ENCODE results near the gene AKNA. TPM values are rescaled to one million over a fixed set of nuclear protein-coding genes. Genes with fewer than 3 reads are reported as not detected.

AKNA gene
- total and polyA plus RNA-seq, 12 donors, result 4.8 to 37.3 (median 15.9) TPM

DNA sequence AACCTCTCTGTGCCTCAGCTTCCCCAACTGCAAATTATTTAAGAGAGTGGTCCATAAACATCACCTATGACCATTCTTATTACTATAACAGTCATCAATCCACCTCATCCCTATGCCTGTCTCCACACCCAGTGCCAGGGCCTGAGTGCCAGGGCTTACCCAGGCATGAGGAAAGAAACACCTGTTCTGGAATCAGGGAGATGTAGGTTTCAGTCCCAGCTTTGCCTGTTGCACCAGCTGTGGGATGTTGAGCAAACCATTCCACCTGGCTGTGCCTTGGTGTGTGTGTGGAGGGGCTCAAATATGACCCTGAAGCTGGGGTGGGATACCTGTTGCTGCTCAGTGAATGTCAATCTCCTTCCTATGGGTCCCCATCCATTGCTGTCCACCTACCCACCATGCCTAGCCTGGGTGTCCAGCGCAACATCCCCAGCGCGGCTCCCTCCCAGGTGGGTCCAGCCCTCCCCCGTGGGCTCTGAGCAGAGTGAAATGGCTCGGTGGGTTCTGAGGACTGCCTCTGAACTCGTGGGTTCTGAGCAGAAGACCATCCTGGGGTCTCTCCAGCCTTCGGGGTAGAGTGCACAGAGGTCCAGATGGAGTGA is 16.3 kb downstream of the AKNA start:
- intact Hi-C loops (cut with DNase I), result no loop called here

DNA sequence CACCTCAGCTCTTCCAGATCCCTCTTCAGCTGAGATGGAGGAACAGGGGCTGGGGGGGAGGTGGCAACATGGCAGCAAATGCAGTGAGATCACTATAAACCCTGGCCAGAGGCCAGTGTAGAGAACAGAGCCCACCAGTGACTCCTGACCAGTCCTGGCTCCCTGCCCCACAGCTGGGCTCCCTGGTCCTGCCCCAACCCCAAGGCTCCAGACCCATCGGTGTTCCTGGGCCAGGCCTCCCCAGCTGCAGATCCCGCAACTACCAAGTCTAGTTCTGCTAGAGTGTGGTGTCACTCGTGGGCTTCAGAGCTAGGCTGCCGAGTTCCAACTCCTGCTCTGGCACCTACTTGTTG is 16.8 kb downstream of the AKNA start:
- peak in 1 of 7 donors; percentile 4 for DNase-seq

More for the DNA sequence above, 16.3 kb downstream of the AKNA start:
- Histone ChIP-seq H3K4me1 (replicated peaks in 1 of 2) (peaks cover 0 to 17% of the 10 kb centered on the region in 2 donors), H3K9me3 (replicated peaks in 1 of 3) (no peaks in the 10 kb centered on the region), H3K36me3 (replicated peaks in 1 of 2) (peaks cover 0 to 29% of the 10 kb centered on the region in 2 donors), H3K27me3 (no peaks in the 10 kb centered on the region), H3K4me3 (no peak overlapping the region), H3K27ac (peak overlapping the region in 1 of 5 donors; percentile 78)
- no peak for DNase-seq
- TF ChIP-seq, protein P1, sequence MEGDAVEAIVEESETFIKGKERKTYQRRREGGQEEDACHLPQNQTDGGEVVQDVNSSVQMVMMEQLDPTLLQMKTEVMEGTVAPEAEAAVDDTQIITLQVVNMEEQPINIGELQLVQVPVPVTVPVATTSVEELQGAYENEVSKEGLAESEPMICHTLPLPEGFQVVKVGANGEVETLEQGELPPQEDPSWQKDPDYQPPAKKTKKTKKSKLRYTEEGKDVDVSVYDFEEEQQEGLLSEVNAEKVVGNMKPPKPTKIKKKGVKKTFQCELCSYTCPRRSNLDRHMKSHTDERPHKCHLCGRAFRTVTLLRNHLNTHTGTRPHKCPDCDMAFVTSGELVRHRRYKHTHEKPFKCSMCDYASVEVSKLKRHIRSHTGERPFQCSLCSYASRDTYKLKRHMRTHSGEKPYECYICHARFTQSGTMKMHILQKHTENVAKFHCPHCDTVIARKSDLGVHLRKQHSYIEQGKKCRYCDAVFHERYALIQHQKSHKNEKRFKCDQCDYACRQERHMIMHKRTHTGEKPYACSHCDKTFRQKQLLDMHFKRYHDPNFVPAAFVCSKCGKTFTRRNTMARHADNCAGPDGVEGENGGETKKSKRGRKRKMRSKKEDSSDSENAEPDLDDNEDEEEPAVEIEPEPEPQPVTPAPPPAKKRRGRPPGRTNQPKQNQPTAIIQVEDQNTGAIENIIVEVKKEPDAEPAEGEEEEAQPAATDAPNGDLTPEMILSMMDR (IDR thresholded peaks at IDR 0.05), result no peak
- no peak for TF ChIP-seq POLR2A (IDR thresholded peaks at IDR 0.05)
- whole genome bisulfite sequencing, 4 donors, result 60 to 79% (median 71%) methylated on average over 1 to 7 of the region's 7 CpGs; no CpG with 5 or more reads in 1 of the 4 donors

DNA sequence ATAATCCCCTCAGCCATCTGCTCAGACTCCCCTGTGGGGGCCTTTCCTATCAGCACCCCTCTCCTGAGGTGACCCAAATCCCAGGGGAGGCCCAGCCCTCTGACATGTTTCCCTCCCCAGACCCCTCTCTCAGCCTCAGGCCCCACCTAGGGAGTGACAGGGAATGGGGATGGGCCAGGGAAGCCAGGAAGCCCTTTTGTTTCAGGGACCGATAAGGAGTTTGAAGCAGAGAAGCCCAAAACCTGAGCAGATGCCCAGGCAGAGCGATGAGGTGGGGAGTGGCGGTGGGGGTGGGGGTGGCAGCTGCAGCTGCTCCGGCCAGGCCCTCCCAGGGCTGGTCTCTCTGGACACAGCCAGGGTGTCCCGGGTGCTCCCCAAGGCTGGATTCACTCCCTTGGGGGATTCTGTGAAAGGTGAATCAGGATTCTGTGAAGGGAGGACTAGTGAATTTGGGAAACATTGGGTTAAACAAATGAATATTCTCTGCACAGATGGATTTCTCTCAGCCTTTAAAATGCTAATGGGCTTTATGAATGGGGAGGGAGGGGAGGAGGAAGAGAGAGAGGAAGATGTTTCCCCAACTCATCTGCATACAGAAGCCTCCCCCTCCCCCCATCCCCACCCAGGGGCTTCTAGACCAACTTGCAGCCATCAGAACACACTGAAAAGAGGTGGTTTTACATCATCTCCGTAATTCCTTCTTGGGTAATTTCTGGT is 17.4 kb downstream of the AKNA start:
- Histone ChIP-seq H3K4me1 (replicated peaks in 1 of 2) (peaks cover 0 to 17% of the 10 kb centered on the region in 2 donors), H3K36me3 (replicated peaks in 1 of 2) (peaks cover 0 to 27% of the 10 kb centered on the region in 2 donors), H3K27me3 (no peaks in the 10 kb centered on the region), H3K27ac (peak overlapping the region in 1 of 5 donors; percentile 13), H3K9me3 (replicated peaks in 1 of 3) (no peaks in the 10 kb centered on the region), H3K4me3 (no peak overlapping the region)
- WGBS, 4 donors, result 75 to 81% (median 77%) methylated on average over 5 to 6 of the region's 6 CpGs
- DNase-seq, result peak in 1 of 7 donors; percentile 4
- TF ChIP-seq, protein P1 (IDR thresholded peaks at IDR 0.05), result no peak
- TF ChIP-seq POLR2A (IDR thresholded peaks at IDR 0.05), result no peak
- intact Hi-C loops (cut with DNase I), result no loop called here

More for the DNA sequence above, 16.8 kb downstream of the AKNA start:
- 81 to 92% (median 87%) methylated on average over 4 of the region's 4 CpGs for WGBS, 4 donors
- H3K27ac ChIP-seq, result no peak overlapping the region
- no peaks in the 10 kb centered on the region for H3K9me3 ChIP-seq (replicated peaks in 1 of 3)
- peaks cover 0 to 17% of the 10 kb centered on the region in 2 donors for H3K4me1 ChIP-seq (replicated peaks in 1 of 2)
- TF ChIP-seq, protein P1 (IDR thresholded peaks at IDR 0.05), result no peak
- no peak for TF ChIP-seq POLR2A (IDR thresholded peaks at IDR 0.05)
- H3K27me3 ChIP-seq, result no peaks in the 10 kb centered on the region
- peaks cover 0 to 27% of the 10 kb centered on the region in 2 donors for H3K36me3 ChIP-seq (replicated peaks in 1 of 2)
- H3K4me3 ChIP-seq, result no peak overlapping the region
- intact Hi-C loops (cut with DNase I), result no loop called here

DNA sequence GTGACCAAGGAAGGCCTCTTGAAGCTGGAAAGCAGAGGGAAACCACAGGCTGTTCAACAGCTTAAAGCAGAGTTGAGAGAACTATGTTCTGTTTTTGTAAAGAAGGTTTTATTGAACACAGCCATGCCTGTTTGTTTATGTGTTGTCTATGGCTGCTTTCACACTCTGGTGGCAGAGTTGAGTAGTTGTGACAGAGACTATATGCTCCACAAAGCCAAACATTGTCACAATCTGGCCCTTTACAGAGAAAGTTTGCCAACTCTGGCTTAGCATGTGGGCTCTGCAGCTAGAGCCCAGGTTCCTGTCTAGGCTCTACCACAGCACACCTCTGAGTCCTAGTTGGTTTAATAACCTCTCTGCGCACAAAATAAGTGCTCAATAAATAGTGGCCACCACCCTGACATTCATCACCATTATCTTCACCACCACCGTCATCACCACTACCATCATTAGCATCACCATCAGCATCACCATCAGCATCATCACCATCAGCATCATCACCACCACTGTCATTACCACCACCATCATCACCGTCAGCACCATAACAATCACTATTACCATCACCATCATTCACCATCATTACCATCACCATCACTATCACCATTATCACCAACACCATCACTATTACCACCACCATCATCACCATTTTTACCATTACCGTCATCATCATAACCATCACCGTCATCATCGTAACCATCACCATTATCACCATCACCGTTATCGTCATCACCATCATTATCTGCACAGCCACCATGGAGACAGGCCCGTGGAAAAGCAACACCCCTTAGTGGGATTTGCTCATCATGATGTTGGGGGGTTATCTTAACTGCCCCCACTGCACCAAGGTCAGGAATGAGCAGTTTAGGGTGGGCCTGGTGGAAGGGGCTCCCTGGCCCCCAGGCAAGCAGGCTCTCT is 18.3 kb downstream of the AKNA start:
- H3K4me1 ChIP-seq (replicated peaks in 1 of 2), result peaks cover 0 to 21% of the 10 kb centered on the region in 2 donors
- H3K9me3 ChIP-seq (replicated peaks in 1 of 3), result no peaks in the 10 kb centered on the region
- DNase-seq, result peak in 1 of 7 donors; percentile 2
- no peak for TF ChIP-seq POLR2A (IDR thresholded peaks at IDR 0.05)
- TF ChIP-seq, protein P1 (IDR thresholded peaks at IDR 0.05), result no peak
- intact Hi-C loops (cut with DNase I), result no loop called here
- H3K36me3 ChIP-seq (replicated peaks in 1 of 2), result peaks cover 0 to 35% of the 10 kb centered on the region in 2 donors
- 95 to 97% (median 96%) methylated on average over 9 of the region's 9 CpGs for whole genome bisulfite sequencing, 4 donors
- H3K27me3 ChIP-seq, result no peaks in the 10 kb centered on the region
- H3K27ac ChIP-seq, result peak overlapping the region in 1 of 5 donors; percentile 13
- H3K4me3 ChIP-seq, result no peak overlapping the region
